HG03354 (cell line): ENCODE measurements around the gene PGA4.
"Not testable (repeated sequence)": the region's sequence is repeated elsewhere in the genome, so short reads cannot be mapped to it uniquely, and the experiment has no call there.

Experiments used
- ATAC-seq: cut with Tn5 transposase; IDR thresholded peaks from one replicate; pipeline ENCODE4 v1.9.1; 2021; ENCODE audit warnings: mild to moderate bottlenecking; ENCODE audit not compliant: unreplicated experiment, poor library complexity, severe bottlenecking

The PGA4 gene

GRCh38 chr11:61241526-61241925, 19.4 kb downstream of the PGA4 start:
- not testable (repeated sequence) for ATAC-seq

- not testable (repeated sequence) for ATAC-seq
Observed at GRCh38 chr11:61245284-61245964, 23.3 kb downstream of the PGA4 start.

- ATAC-seq, result not testable (repeated sequence)
Observed at GRCh38 chr11:61248071-61248470, 25.9 kb downstream of the PGA4 start.

- ATAC-seq, result not testable (repeated sequence)
Observed at GRCh38 chr11:61249201-61249600, 27.1 kb downstream of the PGA4 start.

GRCh38 chr11:61250796-61251765, 28.9 kb downstream of the PGA4 start:
- not testable (repeated sequence) for ATAC-seq

GRCh38 chr11:61252332-61252731, 30.2 kb downstream of the PGA4 start:
- ATAC-seq, result not testable (repeated sequence)

GRCh38 chr11:61254403-61255025, 32.4 kb downstream of the PGA4 start:
- ATAC-seq, result peak; percentile 75

GRCh38 chr11:61256710-61257482, 34.7 kb downstream of the PGA4 start:
- no peak for ATAC-seq

- ATAC-seq, result no peak
Observed at GRCh38 chr11:61258546-61258945, 36.4 kb downstream of the PGA4 start.

- ATAC-seq, result no peak
Observed at GRCh38 chr11:61259363-61259762, 37.2 kb downstream of the PGA4 start.

- no peak for ATAC-seq
Observed at GRCh38 chr11:61264371-61264770, 42.2 kb downstream of the PGA4 start.

GRCh38 chr11:61264795-61265194, 42.6 kb downstream of the PGA4 start:
- no peak for ATAC-seq

- no peak for ATAC-seq
Observed at GRCh38 chr11:61265357-61265756, 43.2 kb downstream of the PGA4 start.

- no peak for ATAC-seq
Observed at GRCh38 chr11:61266602-61267001, 44.5 kb downstream of the PGA4 start.

GRCh38 chr11:61267437-61267841, 45.3 kb downstream of the PGA4 start:
- no peak for ATAC-seq

GRCh38 chr11:61268588-61269250, 46.6 kb downstream of the PGA4 start:
- no peak for ATAC-seq

GRCh38 chr11:61270354-61271076, 48.4 kb downstream of the PGA4 start:
- ATAC-seq, result no peak

- ATAC-seq, result no peak
Observed at GRCh38 chr11:61272731-61273130, 50.6 kb downstream of the PGA4 start.
